CD1c-positive myeloid dendritic cell (primary cell): ENCODE results near the gene ADD3.

Source experiments
- DNase-seq: peaks from one replicate; pipeline ENCODE4 v3.0.0-alpha.2; 2016; ENCODE audit errors: extremely low spot score

ADD3 gene

GRCh38 chr10:110150046-110150445 is 142.3 kb downstream of the ADD3 start:
- no peak for DNase-seq

GRCh38 chr10:110150981-110151380 is 143.2 kb downstream of the ADD3 start:
- DNase-seq: no peak

- no peak for DNase-seq
Observed at GRCh38 chr10:110151467-110151866, 143.7 kb downstream of the ADD3 start.

- no peak for DNase-seq
Observed at GRCh38 chr10:110151971-110152370, 144.2 kb downstream of the ADD3 start.

GRCh38 chr10:110153396-110153795 is 145.6 kb downstream of the ADD3 start:
- no peak for DNase-seq

GRCh38 chr10:110156046-110156445 is 148.3 kb downstream of the ADD3 start:
- no peak for DNase-seq

GRCh38 chr10:110158051-110159005 is 150.5 kb downstream of the ADD3 start:
- no peak for DNase-seq

GRCh38 chr10:110160081-110160480 is 152.3 kb downstream of the ADD3 start:
- DNase-seq: no peak

- peak; percentile 40 for DNase-seq
Observed at GRCh38 chr10:110160522-110160921, 152.7 kb downstream of the ADD3 start.

GRCh38 chr10:110162741-110163145 is 155.0 kb downstream of the ADD3 start:
- DNase-seq: peak; percentile 78

- DNase-seq: no peak
Observed at GRCh38 chr10:110163192-110163773, 155.5 kb downstream of the ADD3 start.

GRCh38 chr10:110163841-110164240 is 156.1 kb downstream of the ADD3 start:
- no peak for DNase-seq

- no peak for DNase-seq
Observed at GRCh38 chr10:110165239-110165638, 157.5 kb downstream of the ADD3 start.

- no peak for DNase-seq
Observed at GRCh38 chr10:110167149-110167548, 159.4 kb downstream of the ADD3 start.

GRCh38 chr10:110168601-110169481 is 161.1 kb downstream of the ADD3 start:
- peak; percentile 27 for DNase-seq

- DNase-seq: no peak
Observed at GRCh38 chr10:110169586-110169985, 161.8 kb downstream of the ADD3 start.

GRCh38 chr10:110170142-110170971 is 162.6 kb downstream of the ADD3 start:
- peak; percentile 50 for DNase-seq

- DNase-seq: no peak
Observed at GRCh38 chr10:110171032-110171431, 163.2 kb downstream of the ADD3 start.

- DNase-seq: no peak
Observed at GRCh38 chr10:110172155-110172554, 164.4 kb downstream of the ADD3 start.

GRCh38 chr10:110174201-110174600 is 166.4 kb downstream of the ADD3 start:
- no peak for DNase-seq

GRCh38 chr10:110174816-110175215 is 167.0 kb downstream of the ADD3 start:
- peak; percentile 55 for DNase-seq
